Kidney (tissue), 14 donors: ENCODE data around the gene CCT2. TPM values are rescaled to one million over a fixed set of nuclear protein-coding genes. Genes with fewer than 3 reads are reported as not detected.

Experiments used
- DNase-seq, 5 donors: peaks; one replicate each; pipeline ENCODE4 v3.0.0-alpha.2; 2013 to 2020
- FAIRE-seq: peaks from 2 replicates; lab custom pipeline; 2012; peaks lifted over from hg19 to GRCh38; lab: Jason Lieb, UNC
- H3K27ac ChIP-seq, 2 donors: one replicate each; pipeline ENCODE4 v1.7.0; 2013; ENCODE audit warnings: low read depth in 2 of 2, low read length in 2 of 2, inconsistent platforms in 1 of 2
- H3K27me3 ChIP-seq: one replicate; pipeline ENCODE4 v1.7.1; 2013; ENCODE audit warnings: low read length, inconsistent platforms; ENCODE audit not compliant: control insufficient read depth, insufficient read depth
- H3K36me3 ChIP-seq, 3 donors: one replicate each; pipeline versions ENCODE4 v1.7.0 to v1.7.1; 2013; ENCODE audit warnings: low read length in 3 of 3, control low read depth in 1 of 3, inconsistent platforms in 1 of 3; ENCODE audit not compliant: insufficient read depth in 3 of 3, control insufficient read depth in 2 of 3
- H3K4me1 ChIP-seq, 3 donors: one replicate each; pipeline versions ENCODE4 v1.7.0 to v1.7.1; 2013; ENCODE audit warnings: low read length in 3 of 3, inconsistent platforms in 1 of 3, low read depth in 1 of 3; ENCODE audit not compliant: control insufficient read depth in 2 of 3, insufficient read depth in 2 of 3
- H3K4me3 ChIP-seq, 3 donors: one replicate each; pipeline versions ENCODE4 v1.7.0 to v1.8.1; 2013; ENCODE audit warnings: low read length in 3 of 3, control low read depth in 1 of 3, inconsistent platforms in 1 of 3
- H3K9ac ChIP-seq, 3 donors: one replicate each; pipeline versions ENCODE4 v1.7.0 to v1.7.1; 2013; ENCODE audit warnings: low read length in 3 of 3, control low read depth in 1 of 3, inconsistent platforms in 1 of 3
- H3K9me3 ChIP-seq, 3 donors: one replicate each; pipeline versions ENCODE4 v1.7.0 to v1.7.1; 2013; ENCODE audit warnings: low read length in 3 of 3, control low read depth in 1 of 3, inconsistent platforms in 1 of 3; ENCODE audit not compliant: control insufficient read depth in 2 of 3, insufficient read depth in 1 of 3
- intact Hi-C: fragments of 100-400 bp; cut with DNase I; formaldehyde crosslinking; loops from one replicate; pipeline ENCODE4 v1.11.1; 2022
- polyA plus RNA-seq: library from polyadenylated mRNA; stranded (reverse); fragments of 350-450 nt; fragmentation: Illumina TruSeq; extraction: RNeasy Lipid Tissue Mini Kit (QIAGEN cat#74804); gene quantifications from one replicate; pipeline ENCODE4 v1.2.3, GENCODE V29; 2014; ENCODE audit warnings: low read depth, low replicate concordance; ENCODE audit not compliant: insufficient read depth
- total RNA-seq: library from RNA; stranded (reverse); fragmentation: NEBNext Ultra II Directional; extraction: Animal tissue kit (Norgen Biotek cat#: 25700); gene quantifications from one replicate; pipeline ENCODE4 v1.2.1, GENCODE V29; 2021
- TF ChIP-seq, protein P1 (sequence below): IDR thresholded peaks from 3 replicates; pipeline ENCODE4 v1.5.1; 2012; ENCODE audit warnings: mild to moderate bottlenecking, moderate library complexity, borderline replicate concordance; ENCODE audit not compliant: insufficient read depth; ENCODE audit errors: extremely low read depth
- donor health status: control.
- donor health status: control.
- donor health status: control.
- donor health status: control.
- donor health status: control.
- donor health status: DM: yes; HTN: yes; CAD: no.
- donor health status: Normal renal cell carcinoma (clear cell type).

The CCT2 gene
- total and polyA plus RNA-seq, 2 donors from 2014 or later = 117 to 125 TPM

DNA sequence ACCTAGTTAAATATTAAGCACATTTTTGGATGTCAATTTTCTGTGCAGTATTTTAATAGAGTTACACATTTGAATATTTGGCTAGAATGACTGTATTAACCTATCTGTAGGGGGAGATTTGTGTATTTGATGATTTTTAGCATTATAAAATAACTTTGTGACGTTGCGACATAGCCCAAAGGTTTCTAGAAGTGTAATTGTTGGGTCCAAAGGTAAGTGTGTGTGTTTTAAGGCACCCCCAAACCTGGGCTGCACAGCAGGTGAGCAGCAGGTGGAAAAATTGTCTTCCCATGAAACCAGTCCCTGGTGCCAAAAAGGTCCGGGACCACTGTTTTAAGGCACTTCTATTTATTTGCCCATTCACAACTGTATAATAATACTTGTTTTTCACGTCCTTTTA lies 3.3 kb downstream of the CCT2 start:
- intact Hi-C loops = no loop called here
- Histone ChIP-seq H3K9ac (no peak overlapping the region), H3K27ac (no peak overlapping the region), H3K27me3 (no peaks in the 10 kb centered on the region), H3K4me1 (peaks cover 0 to 5% (median 4%) of the 10 kb centered on the region in 3 donors), H3K9me3 (no peaks in the 10 kb centered on the region), H3K36me3 (peaks cover 25 to 53% (median 33%) of the 10 kb centered on the region in 3 donors), H3K4me3 (no peak overlapping the region)
- DNase-seq (no peak), FAIRE-seq (no peak)
- TF ChIP-seq, protein P1, sequence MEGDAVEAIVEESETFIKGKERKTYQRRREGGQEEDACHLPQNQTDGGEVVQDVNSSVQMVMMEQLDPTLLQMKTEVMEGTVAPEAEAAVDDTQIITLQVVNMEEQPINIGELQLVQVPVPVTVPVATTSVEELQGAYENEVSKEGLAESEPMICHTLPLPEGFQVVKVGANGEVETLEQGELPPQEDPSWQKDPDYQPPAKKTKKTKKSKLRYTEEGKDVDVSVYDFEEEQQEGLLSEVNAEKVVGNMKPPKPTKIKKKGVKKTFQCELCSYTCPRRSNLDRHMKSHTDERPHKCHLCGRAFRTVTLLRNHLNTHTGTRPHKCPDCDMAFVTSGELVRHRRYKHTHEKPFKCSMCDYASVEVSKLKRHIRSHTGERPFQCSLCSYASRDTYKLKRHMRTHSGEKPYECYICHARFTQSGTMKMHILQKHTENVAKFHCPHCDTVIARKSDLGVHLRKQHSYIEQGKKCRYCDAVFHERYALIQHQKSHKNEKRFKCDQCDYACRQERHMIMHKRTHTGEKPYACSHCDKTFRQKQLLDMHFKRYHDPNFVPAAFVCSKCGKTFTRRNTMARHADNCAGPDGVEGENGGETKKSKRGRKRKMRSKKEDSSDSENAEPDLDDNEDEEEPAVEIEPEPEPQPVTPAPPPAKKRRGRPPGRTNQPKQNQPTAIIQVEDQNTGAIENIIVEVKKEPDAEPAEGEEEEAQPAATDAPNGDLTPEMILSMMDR = no peak

DNA sequence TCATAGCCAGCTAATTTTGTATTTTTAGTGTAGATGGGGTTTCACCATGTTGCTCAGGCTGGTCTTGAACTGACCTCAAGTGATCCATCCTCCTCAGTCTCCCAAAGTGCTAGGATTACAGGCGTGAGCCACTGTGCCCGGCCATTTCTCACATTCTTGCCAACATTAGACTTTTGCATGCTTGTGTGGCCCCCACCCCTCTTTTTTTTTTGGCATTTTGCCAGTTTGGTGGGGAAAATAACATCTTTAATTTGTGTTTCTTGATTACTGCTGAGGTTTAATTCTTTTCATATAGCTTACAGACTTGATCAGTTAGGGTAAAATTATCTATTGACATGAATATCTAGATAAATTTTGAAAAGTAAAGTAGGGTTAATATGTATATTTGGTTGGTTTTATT lies 3.8 kb downstream of the CCT2 start:
- peaks cover 0 to 5% (median 4%) of the 10 kb centered on the region in 3 donors for H3K4me1 ChIP-seq
- no peak overlapping the region for H3K27ac ChIP-seq
- no peak overlapping the region for H3K9ac ChIP-seq
- FAIRE-seq (no peak), DNase-seq (no peak)
- no peaks in the 10 kb centered on the region for H3K27me3 ChIP-seq
- peaks cover 25 to 58% (median 36%) of the 10 kb centered on the region in 3 donors for H3K36me3 ChIP-seq
- TF ChIP-seq, protein P1 = no peak
- no peaks in the 10 kb centered on the region for H3K9me3 ChIP-seq
- intact Hi-C loops = no loop called here
- no peak overlapping the region for H3K4me3 ChIP-seq

DNA sequence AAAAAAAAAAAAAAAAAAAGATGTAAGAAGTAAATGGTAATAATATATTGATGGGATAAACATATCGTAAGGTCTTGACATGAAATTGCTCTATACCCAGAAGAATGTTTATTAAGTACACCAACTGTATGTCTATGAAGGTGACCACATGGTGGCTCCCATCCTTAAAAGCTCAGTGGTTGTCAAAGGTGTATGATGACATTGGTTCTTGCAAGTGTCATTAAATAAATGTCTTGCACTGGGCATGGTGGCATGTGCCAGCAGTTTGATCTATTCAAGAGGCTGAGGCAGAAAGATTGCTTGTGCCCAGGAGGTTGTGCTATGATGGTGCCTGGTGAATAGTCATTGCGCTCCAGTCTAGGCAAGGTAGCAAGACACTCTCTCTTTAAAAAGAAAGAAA lies 10.4 kb downstream of the CCT2 start:
- FAIRE-seq (no peak), DNase-seq (no peak)
- Histone ChIP-seq H3K27ac (no peak overlapping the region), H3K27me3 (no peaks in the 10 kb centered on the region), H3K4me1 (no peaks in the 10 kb centered on the region), H3K9ac (no peak overlapping the region), H3K36me3 (peaks cover 14 to 66% (median 46%) of the 10 kb centered on the region in 3 donors), H3K9me3 (no peaks in the 10 kb centered on the region), H3K4me3 (no peak overlapping the region)
- TF ChIP-seq, protein P1 = no peak
- intact Hi-C loops = no loop called here
